Measurements from ENCODE around the gene TMEM9B.

DNA sequence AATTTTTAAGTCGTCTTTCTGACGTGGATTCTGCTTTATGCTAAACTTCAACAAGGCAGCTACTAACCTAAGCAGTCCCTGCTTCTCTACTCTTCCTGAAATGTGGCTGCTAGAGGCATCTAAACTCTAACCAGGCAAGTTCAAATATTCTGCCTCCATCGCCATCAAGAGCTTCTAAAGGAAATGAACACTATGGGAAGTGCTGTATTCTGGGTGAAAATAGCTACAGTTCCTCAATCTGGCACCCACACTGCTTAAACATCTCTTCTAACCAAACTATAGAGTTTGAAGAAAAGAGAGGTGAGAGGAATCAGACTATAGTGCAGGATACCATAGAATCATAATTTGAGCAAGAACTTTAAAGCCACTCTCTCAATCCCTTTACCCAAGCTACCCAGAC, 33.2 kb upstream of the TMEM9B start:
- TF ChIP-seq POLR2AphosphoS5 (IDR thresholded peaks at IDR 0.05; ENCODE audit: low read depth, low read length), result no peak
- TF ChIP-seq, protein P1, sequence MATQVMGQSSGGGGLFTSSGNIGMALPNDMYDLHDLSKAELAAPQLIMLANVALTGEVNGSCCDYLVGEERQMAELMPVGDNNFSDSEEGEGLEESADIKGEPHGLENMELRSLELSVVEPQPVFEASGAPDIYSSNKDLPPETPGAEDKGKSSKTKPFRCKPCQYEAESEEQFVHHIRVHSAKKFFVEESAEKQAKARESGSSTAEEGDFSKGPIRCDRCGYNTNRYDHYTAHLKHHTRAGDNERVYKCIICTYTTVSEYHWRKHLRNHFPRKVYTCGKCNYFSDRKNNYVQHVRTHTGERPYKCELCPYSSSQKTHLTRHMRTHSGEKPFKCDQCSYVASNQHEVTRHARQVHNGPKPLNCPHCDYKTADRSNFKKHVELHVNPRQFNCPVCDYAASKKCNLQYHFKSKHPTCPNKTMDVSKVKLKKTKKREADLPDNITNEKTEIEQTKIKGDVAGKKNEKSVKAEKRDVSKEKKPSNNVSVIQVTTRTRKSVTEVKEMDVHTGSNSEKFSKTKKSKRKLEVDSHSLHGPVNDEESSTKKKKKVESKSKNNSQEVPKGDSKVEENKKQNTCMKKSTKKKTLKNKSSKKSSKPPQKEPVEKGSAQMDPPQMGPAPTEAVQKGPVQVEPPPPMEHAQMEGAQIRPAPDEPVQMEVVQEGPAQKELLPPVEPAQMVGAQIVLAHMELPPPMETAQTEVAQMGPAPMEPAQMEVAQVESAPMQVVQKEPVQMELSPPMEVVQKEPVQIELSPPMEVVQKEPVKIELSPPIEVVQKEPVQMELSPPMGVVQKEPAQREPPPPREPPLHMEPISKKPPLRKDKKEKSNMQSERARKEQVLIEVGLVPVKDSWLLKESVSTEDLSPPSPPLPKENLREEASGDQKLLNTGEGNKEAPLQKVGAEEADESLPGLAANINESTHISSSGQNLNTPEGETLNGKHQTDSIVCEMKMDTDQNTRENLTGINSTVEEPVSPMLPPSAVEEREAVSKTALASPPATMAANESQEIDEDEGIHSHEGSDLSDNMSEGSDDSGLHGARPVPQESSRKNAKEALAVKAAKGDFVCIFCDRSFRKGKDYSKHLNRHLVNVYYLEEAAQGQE (IDR thresholded peaks at IDR 0.05; ENCODE audit: insufficient read depth in 1 of 2, low read depth in 2 of 2, low read length in 2 of 2), result no peak
- no peak for TF ChIP-seq TAF1 (IDR thresholded peaks at IDR 0.05; ENCODE audit: borderline replicate concordance, insufficient read depth, low read length)
- TF ChIP-seq FOXP2 (optimal IDR thresholded peaks at IDR 0.05; ENCODE audit: borderline replicate concordance, extremely low read depth, extremely low read length, insufficient read depth), result no peak
- no peak for TF ChIP-seq SIN3A (IDR thresholded peaks at IDR 0.05; ENCODE audit: borderline replicate concordance, insufficient read depth, low read length)

Measured in PFSK-1 (cell line).